HG02943 (cell line): Measurements from ENCODE around the gene MED16.
"Not testable (repeated sequence)": the region's sequence is repeated elsewhere in the genome, so short reads cannot be mapped to it uniquely, and the experiment has no call there.

Experiments
- ATAC-seq: cut with Tn5 transposase; IDR thresholded peaks from one replicate; pipeline ENCODE4 v1.9.1; 2021; ENCODE audit warnings: mild to moderate bottlenecking, low read depth, moderate library complexity; ENCODE audit not compliant: unreplicated experiment

MED16 gene

GRCh38 chr19:891421-892200, 1.4 kb downstream of the MED16 start:
- not testable (repeated sequence) for ATAC-seq

GRCh38 chr19:890831-891230, 2.2 kb downstream of the MED16 start:
- ATAC-seq: no peak

- no peak for ATAC-seq
Measured at GRCh38 chr19:889662-890295, 3.2 kb downstream of the MED16 start.

- no peak for ATAC-seq
Measured at GRCh38 chr19:888581-889385, 4.2 kb downstream of the MED16 start.

- ATAC-seq: no peak
Measured at GRCh38 chr19:887599-887998, 5.4 kb downstream of the MED16 start.

- ATAC-seq: no peak
Measured at GRCh38 chr19:887072-887471, 5.9 kb downstream of the MED16 start.

- no peak for ATAC-seq
Measured at GRCh38 chr19:885536-886224, 7.3 kb downstream of the MED16 start.

GRCh38 chr19:884420-885211, 8.4 kb downstream of the MED16 start:
- no peak for ATAC-seq

- ATAC-seq: no peak
Measured at GRCh38 chr19:883661-884211, 9.3 kb downstream of the MED16 start.

GRCh38 chr19:882871-883497, 10.0 kb downstream of the MED16 start:
- no peak for ATAC-seq

GRCh38 chr19:881385-882071, 11.5 kb downstream of the MED16 start:
- ATAC-seq: no peak

GRCh38 chr19:879711-880438, 13.1 kb downstream of the MED16 start:
- ATAC-seq: no peak

- ATAC-seq: not testable (repeated sequence)
Measured at GRCh38 chr19:878751-879561, 14.0 kb downstream of the MED16 start.

- ATAC-seq: not testable (repeated sequence)
Measured at GRCh38 chr19:877992-878660, 14.9 kb downstream of the MED16 start.

GRCh38 chr19:876780-877314, 16.1 kb downstream of the MED16 start:
- no peak for ATAC-seq

GRCh38 chr19:876089-876488, 16.9 kb downstream of the MED16 start:
- no peak for ATAC-seq
